ENCODE measurements around the gene NUP93. TPM values are rescaled to one million over a fixed set of nuclear protein-coding genes. Genes with fewer than 3 reads are reported as not detected.

NUP93 gene
- total RNA-seq, 1 donor from 2014 or later, result 151 TPM

GRCh38 chr16:56886296-56886695 is 156.4 kb downstream of the NUP93 start:
- DNase-seq (ENCODE audit: low read depth), result no peak

GRCh38 chr16:56886826-56887225 is 156.9 kb downstream of the NUP93 start:
- DNase-seq (ENCODE audit: low read depth), result no peak

GRCh38 chr16:56888806-56889205 is 158.9 kb downstream of the NUP93 start:
- DNase-seq (ENCODE audit: low read depth), result no peak

GRCh38 chr16:56889206-56889605 is 159.3 kb downstream of the NUP93 start:
- DNase-seq (ENCODE audit: low read depth), result no peak

GRCh38 chr16:56891685-56892084 is 161.8 kb downstream of the NUP93 start:
- DNase-seq (ENCODE audit: low read depth), result no peak

GRCh38 chr16:56892705-56893104 is 162.8 kb downstream of the NUP93 start:
- no peak for DNase-seq (ENCODE audit: low read depth)

GRCh38 chr16:56894331-56894917 is 164.5 kb downstream of the NUP93 start:
- no peak for DNase-seq (ENCODE audit: low read depth)

GRCh38 chr16:56895813-56896212 is 165.9 kb downstream of the NUP93 start:
- DNase-seq (ENCODE audit: low read depth), result no peak

GRCh38 chr16:56896244-56896643 is 166.3 kb downstream of the NUP93 start:
- DNase-seq (ENCODE audit: low read depth), result no peak

- DNase-seq (ENCODE audit: low read depth), result no peak
Observed at GRCh38 chr16:56897026-56897799, 167.3 kb downstream of the NUP93 start.

- DNase-seq (ENCODE audit: low read depth), result no peak
Observed at GRCh38 chr16:56898847-56899246, 168.9 kb downstream of the NUP93 start.

MicroRNA genes within 50 kb of the gene (microRNA counts, 767-probe panel; counts per million panel counts)
- not detected for microRNA hsa-miR-138-5p

Small RNAs within 50 kb of the gene (microRNA-seq; reads per million reads assigned to microRNA genes)
- gene MIR138-2, result 369 reads per million, percentile 69 among the genes with 10 or more reads in this experiment

Other genes starting within 250 kb of the NUP93 start
- 27.2 and 32.9 TPM in 2 replicates for gene BBS2, start 210.1 kb upstream of the NUP93 start, total RNA-seq
- not detected in 2 replicates for gene MT4, start 165.1 kb upstream of the NUP93 start, total RNA-seq
- not detected in 2 replicates for gene MT3, start 140.6 kb upstream of the NUP93 start, total RNA-seq
- gene MT2A, start 121.5 kb upstream of the NUP93 start, total RNA-seq, result 7.1 and 18.6 TPM in 2 replicates
- 24.7 and 26.6 TPM in 2 replicates for gene MT1E, start 104.3 kb upstream of the NUP93 start, total RNA-seq
- not detected in 2 replicates for gene MT1M, start 97.5 kb upstream of the NUP93 start, total RNA-seq
- gene MT1A, start 91.5 kb upstream of the NUP93 start, total RNA-seq, result not detected in 2 replicates
- gene MT1B, start 78.2 kb upstream of the NUP93 start, total RNA-seq, result not detected in 2 replicates
- gene MT1F, start 72.2 kb upstream of the NUP93 start, total RNA-seq, result not detected in 2 replicates
- gene MT1G, start 62.1 kb upstream of the NUP93 start, total RNA-seq, result not detected in 2 replicates
- gene MT1H, start 60.3 kb upstream of the NUP93 start, total RNA-seq, result not detected in 2 replicates
- 14.8 and 74.1 TPM in 2 replicates for gene MT1X, start 47.7 kb upstream of the NUP93 start, total RNA-seq
- 0.16 TPM in 1 of 2 replicates, not detected in the other for gene SLC12A3, start 135.1 kb downstream of the NUP93 start, total RNA-seq
- gene HERPUD1, start 202.0 kb downstream of the NUP93 start, total RNA-seq, result 255 and 327 TPM in 2 replicates
- 0.10 TPM in 1 of 2 replicates, not detected in the other for gene CETP, start 231.8 kb downstream of the NUP93 start, total RNA-seq

All from myocyte (in vitro differentiated cells).